ENCODE measurements around the gene HAVCR2.

HAVCR2 gene

DNA sequence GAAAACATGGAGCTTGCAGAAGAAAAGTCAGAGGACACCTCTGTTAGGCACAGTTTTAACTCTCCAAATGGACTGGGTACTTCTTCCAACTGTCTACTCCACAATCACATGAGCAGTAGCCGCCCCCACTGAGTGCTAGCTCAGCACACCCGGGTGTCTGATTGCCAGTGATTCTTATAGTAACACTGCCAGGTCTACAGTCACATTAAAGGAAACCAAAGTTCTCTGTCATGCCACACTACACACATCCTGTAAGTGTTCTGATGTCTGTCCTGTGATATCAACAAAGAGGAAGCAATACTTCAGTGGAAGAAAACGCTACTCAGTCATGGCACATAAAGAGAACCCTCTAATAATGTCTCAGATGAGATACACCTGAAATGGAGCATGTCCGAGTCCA, at the start of gene HAVCR2:
TSS of gene HAVCR2 (minus strand) at position 69 of the 400 bp plus-strand sequence. CDS start at position 8, 61 bp downstream.
- no peak for DNase-seq (ENCODE audit: low spot score)

GRCh38 chr5:157157293-157157891, 48.5 kb upstream of the HAVCR2 start:
- no peak for DNase-seq (ENCODE audit: low spot score)

DNA sequence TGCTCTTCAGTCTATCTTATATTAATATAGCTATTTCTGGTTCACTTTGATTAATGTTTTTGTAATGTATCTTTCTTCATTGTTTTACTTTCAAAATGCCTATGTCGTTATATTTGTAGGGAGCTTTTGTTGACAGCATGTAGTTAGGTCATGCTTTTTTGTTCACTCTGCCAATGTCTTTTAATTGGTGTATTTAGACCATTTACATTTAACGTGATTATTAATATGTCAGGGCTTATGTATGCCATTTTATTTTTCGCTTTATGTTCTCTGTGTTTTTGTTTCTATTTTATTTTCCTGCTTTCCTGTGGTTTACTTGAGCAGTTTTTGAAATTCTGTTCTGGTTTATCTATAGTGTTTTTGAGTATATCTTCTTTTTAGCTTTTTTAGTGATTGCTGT, 46.5 kb upstream of the HAVCR2 start:
- no peak for DNase-seq (ENCODE audit: low spot score)

- no peak for DNase-seq (ENCODE audit: low spot score)
Observed at GRCh38 chr5:157150995-157151394, 42.2 kb upstream of the HAVCR2 start.

DNA sequence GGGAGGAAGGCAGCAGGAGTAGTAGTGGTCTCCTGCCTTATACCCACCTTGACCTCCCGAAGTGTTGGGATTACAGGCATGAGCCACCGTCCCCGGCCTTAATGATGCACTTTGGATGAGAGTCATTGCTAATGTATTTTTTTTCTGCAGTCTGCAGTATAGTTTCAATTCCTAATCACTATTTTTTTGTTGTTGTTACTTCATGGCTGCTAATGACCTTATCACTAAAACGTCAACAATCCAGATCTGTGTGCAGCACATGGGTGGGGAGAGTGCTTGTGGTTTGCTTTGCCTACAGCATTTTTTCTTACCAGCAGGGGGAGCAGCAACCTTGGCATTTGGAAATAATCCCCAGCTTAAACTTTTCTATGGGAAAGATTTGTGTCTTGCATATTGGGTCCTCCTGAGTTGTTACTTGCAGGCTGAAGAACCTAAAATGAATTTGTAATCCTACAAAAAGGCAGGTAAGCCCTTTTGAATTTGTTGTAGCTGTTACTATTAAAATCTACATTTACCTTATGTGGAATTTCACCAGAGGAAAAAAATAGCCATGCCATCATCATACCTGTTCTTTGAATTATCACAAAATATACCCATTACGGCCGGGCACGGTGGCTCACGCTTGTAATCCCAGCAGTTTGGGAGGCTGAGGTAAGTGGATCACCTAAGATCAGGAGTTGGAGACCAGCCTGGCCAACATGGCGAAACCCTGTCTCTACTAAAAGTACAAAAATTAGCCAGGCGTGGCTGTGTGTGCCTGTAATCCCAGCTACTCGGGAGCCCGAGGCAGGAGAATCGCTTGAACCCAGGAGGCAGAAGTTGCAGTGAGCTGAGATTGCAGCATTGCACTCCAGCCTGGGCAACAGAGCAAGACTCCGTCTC, 40.1 kb upstream of the HAVCR2 start:
- peak; percentile 77 for DNase-seq (ENCODE audit: low spot score)

DNA sequence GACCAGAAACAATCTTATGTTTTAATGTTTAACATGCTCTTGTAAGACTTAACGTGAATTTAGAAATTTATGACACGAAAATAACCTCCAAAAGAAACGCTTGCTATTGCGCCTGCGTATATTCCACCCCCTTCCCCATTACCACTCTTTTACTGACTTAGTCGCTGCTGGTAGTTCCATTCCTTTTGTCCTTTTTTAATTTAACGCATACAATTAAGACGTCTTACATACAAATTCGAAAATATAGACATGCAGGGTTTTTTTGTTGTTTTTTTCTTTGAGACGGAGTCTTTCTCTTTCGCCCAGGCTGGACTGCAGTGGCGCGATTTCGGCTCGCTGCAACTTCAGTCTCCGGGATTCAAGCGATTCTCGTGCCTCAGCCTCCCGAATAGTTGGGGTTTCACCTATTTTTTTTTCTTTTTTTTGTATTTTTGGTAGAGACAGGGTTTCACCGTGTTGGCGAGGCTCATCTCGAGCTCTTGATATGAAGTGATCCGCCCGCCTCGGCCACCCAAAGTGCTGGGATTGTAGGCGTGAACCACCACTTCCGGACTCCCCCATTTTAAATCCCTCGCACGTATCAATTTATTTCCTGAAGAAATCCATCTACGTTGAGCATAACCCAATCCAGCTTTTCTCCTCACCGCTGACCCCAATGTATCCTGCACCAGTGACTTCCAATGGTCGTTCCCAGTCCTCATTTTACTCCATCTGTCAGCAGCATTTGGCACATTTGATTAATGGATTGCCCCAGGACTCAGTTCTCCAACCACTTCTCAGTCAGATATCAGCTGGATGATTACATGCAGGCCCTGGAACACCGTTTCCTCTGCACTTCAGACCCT, 34.5 kb upstream of the HAVCR2 start:
- DNase-seq (ENCODE audit: low spot score), result peak; percentile 72

GRCh38 chr5:157142317-157143126, 33.7 kb upstream of the HAVCR2 start, which contains the start of gene MED7:
TSS of gene MED7 (minus strand) at chr5:157142865. CDS start at chr5:157139431, 3,434 bp downstream.
- DNase-seq (ENCODE audit: low spot score), result peak; percentile 97

GRCh38 chr5:157137691-157138090, 28.8 kb upstream of the HAVCR2 start:
- DNase-seq (ENCODE audit: low spot score), result no peak

DNA sequence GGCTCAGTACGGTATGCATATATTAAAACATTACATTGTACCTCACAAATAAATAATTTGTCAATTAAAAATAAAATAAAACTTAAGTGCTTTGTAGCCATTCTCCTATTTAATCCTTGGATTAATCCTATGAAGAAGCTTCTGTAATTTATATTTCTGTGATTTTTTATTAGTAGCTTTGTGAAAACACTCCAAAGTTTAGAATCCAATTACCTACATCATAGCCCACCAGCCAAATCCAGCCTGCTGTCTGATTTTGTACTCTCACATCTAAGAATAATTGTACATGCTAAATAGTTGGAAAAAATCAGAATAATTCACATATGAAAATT, 23.4 kb upstream of the HAVCR2 start:
- DNase-seq (ENCODE audit: low spot score), result no peak

- no peak for DNase-seq (ENCODE audit: low spot score)
Observed at GRCh38 chr5:157130925-157131324, 22.1 kb upstream of the HAVCR2 start.

DNA sequence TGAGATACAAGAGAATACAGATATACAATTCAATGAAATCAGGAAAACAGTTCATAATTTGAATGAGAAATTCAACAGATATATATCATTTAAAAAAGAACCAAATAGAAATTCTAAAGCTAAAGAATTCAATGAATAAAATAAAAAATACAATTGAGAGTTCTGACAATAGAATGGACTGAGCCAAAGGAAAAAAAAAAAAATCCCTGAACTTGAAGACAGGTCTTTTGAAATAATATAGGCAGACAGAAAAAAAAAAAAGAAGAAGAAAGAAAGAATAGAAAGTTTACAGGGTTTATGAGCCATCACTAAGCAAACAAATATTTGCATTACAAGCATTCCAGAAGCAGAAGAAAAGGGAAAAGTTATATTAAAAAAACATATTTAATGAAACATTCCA, 12.9 kb upstream of the HAVCR2 start:
- DNase-seq (ENCODE audit: low spot score), result no peak

GRCh38 chr5:157120102-157120501, 11.3 kb upstream of the HAVCR2 start:
- DNase-seq (ENCODE audit: low spot score), result no peak

- no peak for DNase-seq (ENCODE audit: low spot score)
Observed at GRCh38 chr5:157116483-157116954, 7.7 kb upstream of the HAVCR2 start.

- no peak for DNase-seq (ENCODE audit: low spot score)
Observed at GRCh38 chr5:157115502-157115901, 6.7 kb upstream of the HAVCR2 start.

DNA sequence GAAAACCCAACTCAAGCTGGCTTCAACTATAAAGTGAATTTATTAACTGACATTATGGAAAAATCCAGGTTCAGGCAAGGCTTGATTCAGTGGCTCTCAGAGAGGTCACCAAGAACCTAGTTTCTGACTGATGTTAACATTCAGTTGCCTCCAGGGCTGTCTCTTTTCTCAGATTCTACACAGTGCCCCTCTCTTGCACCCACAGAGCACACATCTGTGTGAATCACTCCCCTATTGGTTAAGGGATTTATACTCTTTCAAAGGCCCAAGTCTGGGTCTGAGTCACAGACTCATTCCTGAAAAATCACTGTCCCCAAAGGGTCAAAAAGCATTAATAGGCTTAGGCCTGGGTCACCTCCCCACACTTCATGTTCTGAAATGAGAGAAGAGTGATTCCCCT, 6.2 kb upstream of the HAVCR2 start:
- no peak for DNase-seq (ENCODE audit: low spot score)

- no peak for DNase-seq (ENCODE audit: low spot score)
Observed at GRCh38 chr5:157113002-157113401, 4.2 kb upstream of the HAVCR2 start.

DNA sequence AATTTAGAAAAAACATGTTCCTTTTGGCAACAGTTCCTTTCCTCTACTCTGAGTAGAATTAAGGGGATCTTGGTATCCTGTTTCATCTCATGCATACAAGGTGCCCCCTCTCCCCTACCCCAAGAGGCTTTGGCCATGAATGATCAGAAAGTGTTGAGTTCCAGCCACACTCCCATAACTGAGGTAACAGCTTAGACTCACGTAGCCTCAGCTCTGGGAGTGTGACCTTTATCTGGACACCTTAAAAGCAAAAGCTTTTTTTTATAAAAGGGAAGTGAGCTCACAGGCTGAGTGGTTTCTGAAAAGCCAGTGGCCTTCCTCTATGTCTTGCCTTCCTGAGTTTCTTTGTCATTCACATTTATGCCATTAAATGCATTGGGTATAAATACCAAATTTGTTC, 900 bp upstream of the HAVCR2 start:
- DNase-seq (ENCODE audit: low spot score), result no peak

- no peak for DNase-seq (ENCODE audit: low spot score)
Observed at GRCh38 chr5:157107508-157107907, 1.3 kb downstream of the HAVCR2 start.

GRCh38 chr5:157106630-157107461, 2.0 kb downstream of the HAVCR2 start:
- peak; percentile 11 for DNase-seq (ENCODE audit: low spot score)

- peak; percentile 29 for DNase-seq (ENCODE audit: low spot score)
Observed at GRCh38 chr5:157100140-157100679, 8.6 kb downstream of the HAVCR2 start.

All from GM03348 (cell line).